GM12878 (cell line): ENCODE results near the gene NHEJ1. TPM values are rescaled to one million over a fixed set of nuclear protein-coding genes. Genes with fewer than 3 reads are reported as not detected.

Source experiments
- BCL11A ChIP-seq: IDR thresholded peaks from 2 replicates; pipeline ENCODE4 v1.6.1; 2011; ENCODE audit warnings: low read depth, low read length
- BMI1 ChIP-seq: fragments of 450-650 bp; IDR thresholded peaks from 2 replicates; pipeline ENCODE4 v1.6.1; 2016; ENCODE audit warnings: mild to moderate bottlenecking, moderate library complexity, borderline replicate concordance
- BRCA1 ChIP-seq: IDR thresholded peaks from 2 replicates; pipeline ENCODE4 v1.6.1; 2011; ENCODE audit warnings: low read depth, low read length, improper control_type of control experiment
- CHD2 ChIP-seq: IDR thresholded peaks from 2 replicates; pipeline ENCODE4 v1.6.1; 2011; ENCODE audit warnings: low read depth, low read length, improper control_type of control experiment, borderline replicate concordance
- CHD4 ChIP-seq: fragments of 200-600 bp; sonication (generic); IDR thresholded peaks from 2 replicates; pipeline ENCODE4 v1.6.1; 2016; ENCODE audit warnings: mild to moderate bottlenecking
- E4F1 ChIP-seq: fragments of 450-650 bp; IDR thresholded peaks from 2 replicates; pipeline ENCODE4 v1.6.1; 2018; ENCODE audit warnings: borderline replicate concordance, mild to moderate bottlenecking; ENCODE audit not compliant: partially characterized antibody
- HCFC1 ChIP-seq: fragments of 150-350 bp; IDR thresholded peaks from 2 replicates; pipeline ENCODE4 v1.6.1; 2014; ENCODE audit warnings: low read length
- MXI1 ChIP-seq: fragments of 150-350 bp; IDR thresholded peaks from 2 replicates; pipeline ENCODE4 v1.6.1; 2011; ENCODE audit warnings: low read depth, mild to moderate bottlenecking, inconsistent platforms, low read length, improper control_type of control experiment
- NKRF ChIP-seq: fragments of 450-650 bp; conservative IDR thresholded peaks from 2 replicates; pipeline ENCODE4 v1.6.1; 2017; ENCODE audit warnings: mild to moderate bottlenecking, moderate library complexity
- NRF1 ChIP-seq: conservative IDR thresholded peaks from 2 replicates; pipeline ENCODE4 v1.6.1; 2011; ENCODE audit warnings: mild to moderate bottlenecking, low read depth, low read length, improper control_type of control experiment
- PAX8 ChIP-seq: fragments of 450-650 bp; IDR thresholded peaks from 2 replicates; pipeline ENCODE4 v1.6.1; 2017; ENCODE audit warnings: mild to moderate bottlenecking, moderate library complexity
- POLR2A ChIP-seq: IDR thresholded peaks from 2 replicates; pipeline ENCODE4 v1.6.1; 2011; ENCODE audit warnings: low read depth, mild to moderate bottlenecking, low read length
- POU2F2 ChIP-seq: IDR thresholded peaks from 3 replicates; pipeline ENCODE4 v1.6.1; 2011; ENCODE audit warnings: low read depth, mild to moderate bottlenecking, low read length, borderline replicate concordance
- RAD51 ChIP-seq: fragments of 450-650 bp; IDR thresholded peaks from 2 replicates; pipeline ENCODE4 v1.6.1; 2016; ENCODE audit warnings: moderate library complexity, mild to moderate bottlenecking, inconsistent platforms
- ZNF24 ChIP-seq: fragments of 450-650 bp; IDR thresholded peaks from 2 replicates; pipeline ENCODE4 v1.6.1; 2017; ENCODE audit warnings: antibody characterized with exemption, mild to moderate bottlenecking
- ZNF274 ChIP-seq: IDR thresholded peaks from one replicate; pipeline ENCODE4 v1.8.0; 2011; ENCODE audit not compliant: insufficient read length, insufficient read depth
- ZNF622 ChIP-seq: fragments of 450-650 bp; IDR thresholded peaks from 2 replicates; pipeline ENCODE4 v1.6.1; 2017; ENCODE audit warnings: mild to moderate bottlenecking, inconsistent platforms
- polyA plus RNA-seq, 11 experiments: library from polyadenylated mRNA; depleted of rRNA in 4 of 11; unstranded in 6 of 11; stranded (reverse) in 5 of 11; fragments of >200 nt; fragmentation: Nextera tagmentation in 4 of 11; fragmentation: Illumina TruSeq in 1 of 11; extraction: Ambion mirVana in 4 of 11; extraction: Trizol in 1 of 11; gene quantifications; 1 replicate in 1 of 11; 2 replicates in 10 of 11; pipeline versions ENCODE4 v1.2.1 to v1.2.3, GENCODE V29; 2011 to 2016; ENCODE audit warnings: inconsistent platforms in 2 of 11, missing spikeins in 2 of 11, low read depth in 1 of 11
- total RNA-seq, 4 experiments: library from RNA; depleted of rRNA in 3 of 4; stranded (reverse); fragments of >200 nt in 3 of 4; fragmentation: Illumina TruSeq in 1 of 4; extraction: Trizol in 1 of 4; gene quantifications; 2 replicates each; pipeline versions ENCODE4 v1.2.1 to v1.2.3, GENCODE V29; 2013 to 2021
- TF ChIP-seq, protein P1 (sequence below): fragments of 450-650 bp; formaldehyde crosslinking; IDR thresholded peaks from 2 replicates; pipeline ENCODE4 v1.4.0; 2022; ENCODE audit warnings: mild to moderate bottlenecking, moderate library complexity
- TF ChIP-seq, protein P2 (sequence below): fragments of 450-650 bp; IDR thresholded peaks from 2 replicates; pipeline ENCODE4 v1.6.1; 2017; ENCODE audit warnings: low read depth, mild to moderate bottlenecking, moderate library complexity
- TF ChIP-seq, protein P3 (sequence below): fragments of 450-650 bp; IDR thresholded peaks from 2 replicates; pipeline ENCODE4 v1.6.1; 2017; ENCODE audit warnings: mild to moderate bottlenecking

The NHEJ1 gene
- total and polyA plus RNA-seq, 10 of the 15 experiments (the other 5 are each of a cell fraction or from before 2014, with no cell fraction given): 11.8 to 20.2 (median 17.0) TPM

DNA sequence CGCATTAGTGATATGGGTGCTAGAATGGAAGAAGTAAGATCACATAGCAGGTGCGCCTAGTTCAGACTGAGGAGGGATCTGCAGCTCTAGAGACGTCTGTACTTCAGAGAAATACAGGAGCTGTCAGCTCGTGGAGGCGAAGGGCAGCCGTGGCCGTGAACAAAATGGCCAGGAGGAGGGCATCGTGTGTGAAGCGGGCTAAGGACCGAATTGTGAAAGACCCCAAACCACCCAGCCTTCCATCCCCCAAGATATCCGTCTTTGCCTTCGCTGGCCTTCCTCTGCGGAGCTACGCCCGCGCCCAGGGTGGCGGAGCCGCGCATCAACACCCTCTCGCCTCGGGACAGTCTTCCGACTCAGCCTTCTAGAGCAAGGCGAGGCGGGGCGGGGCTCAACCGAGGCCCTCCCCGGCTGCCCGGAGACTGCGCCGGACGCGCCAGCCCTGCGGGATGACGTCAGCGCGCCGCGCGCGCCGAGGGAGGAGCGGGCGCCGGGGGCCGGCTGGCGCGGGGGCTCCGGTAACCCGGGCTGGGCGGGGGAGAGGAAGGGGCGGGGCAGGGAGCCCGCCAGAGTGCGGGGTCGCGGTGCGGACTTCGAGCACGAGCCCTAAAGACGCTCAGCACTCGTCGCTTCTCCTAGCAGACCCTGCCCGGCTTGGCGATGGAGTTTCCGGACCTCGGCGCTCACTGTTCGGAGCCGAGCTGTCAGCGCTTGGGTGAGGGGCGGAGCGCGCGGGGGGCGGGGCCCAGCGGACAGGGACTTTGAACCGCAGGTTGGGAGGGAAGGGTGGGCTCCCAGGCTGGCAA lies 45.9 kb upstream of the NHEJ1 start, which contains the start of gene ZFAND2B (continued):
- TF ChIP-seq NKRF (peak; percentile 63), BRCA1 (no peak), HCFC1 (no peak; the same call in 1 of the 2 replicates), BCL11A (no peak), ZNF24 (no peak), PAX8 (no peak), MXI1 (peak; percentile 54), POU2F2 (no peak; the same call in 2 of the 3 replicates), BMI1 (no peak), NRF1 (peak; percentile 45), POLR2A (peak; percentile 99), E4F1 (no peak), RAD51 (no peak), CHD2 (no peak), ZNF622 (no peak), ZNF274 (no peak), CHD4 (no peak)
- TF ChIP-seq, protein P1, sequence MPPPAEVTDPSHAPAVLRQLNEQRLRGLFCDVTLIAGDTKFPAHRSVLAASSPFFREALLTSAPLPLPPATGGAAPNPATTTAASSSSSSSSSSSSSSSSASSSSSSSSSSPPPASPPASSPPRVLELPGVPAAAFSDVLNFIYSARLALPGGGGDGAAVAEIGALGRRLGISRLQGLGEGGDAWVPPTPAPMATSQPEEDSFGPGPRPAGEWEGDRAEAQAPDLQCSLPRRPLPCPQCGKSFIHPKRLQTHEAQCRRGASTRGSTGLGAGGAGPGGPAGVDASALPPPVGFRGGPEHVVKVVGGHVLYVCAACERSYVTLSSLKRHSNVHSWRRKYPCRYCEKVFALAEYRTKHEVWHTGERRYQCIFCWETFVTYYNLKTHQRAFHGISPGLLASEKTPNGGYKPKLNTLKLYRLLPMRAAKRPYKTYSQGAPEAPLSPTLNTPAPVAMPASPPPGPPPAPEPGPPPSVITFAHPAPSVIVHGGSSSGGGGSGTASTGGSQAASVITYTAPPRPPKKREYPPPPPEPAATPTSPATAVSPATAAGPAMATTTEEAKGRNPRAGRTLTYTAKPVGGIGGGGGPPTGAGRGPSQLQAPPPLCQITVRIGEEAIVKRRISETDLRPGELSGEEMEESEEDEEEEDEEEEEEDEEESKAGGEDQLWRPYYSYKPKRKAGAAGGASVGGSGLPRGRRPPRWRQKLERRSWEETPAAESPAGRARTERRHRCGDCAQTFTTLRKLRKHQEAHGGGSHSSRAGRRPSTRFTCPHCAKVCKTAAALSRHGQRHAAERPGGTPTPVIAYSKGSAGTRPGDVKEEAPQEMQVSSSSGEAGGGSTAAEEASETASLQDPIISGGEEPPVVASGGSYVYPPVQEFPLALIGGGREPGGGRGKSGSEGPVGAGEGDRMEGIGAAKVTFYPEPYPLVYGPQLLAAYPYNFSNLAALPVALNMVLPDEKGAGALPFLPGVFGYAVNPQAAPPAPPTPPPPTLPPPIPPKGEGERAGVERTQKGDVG (CRISPR knock-in tag): no peak
- TF ChIP-seq, protein P2, sequence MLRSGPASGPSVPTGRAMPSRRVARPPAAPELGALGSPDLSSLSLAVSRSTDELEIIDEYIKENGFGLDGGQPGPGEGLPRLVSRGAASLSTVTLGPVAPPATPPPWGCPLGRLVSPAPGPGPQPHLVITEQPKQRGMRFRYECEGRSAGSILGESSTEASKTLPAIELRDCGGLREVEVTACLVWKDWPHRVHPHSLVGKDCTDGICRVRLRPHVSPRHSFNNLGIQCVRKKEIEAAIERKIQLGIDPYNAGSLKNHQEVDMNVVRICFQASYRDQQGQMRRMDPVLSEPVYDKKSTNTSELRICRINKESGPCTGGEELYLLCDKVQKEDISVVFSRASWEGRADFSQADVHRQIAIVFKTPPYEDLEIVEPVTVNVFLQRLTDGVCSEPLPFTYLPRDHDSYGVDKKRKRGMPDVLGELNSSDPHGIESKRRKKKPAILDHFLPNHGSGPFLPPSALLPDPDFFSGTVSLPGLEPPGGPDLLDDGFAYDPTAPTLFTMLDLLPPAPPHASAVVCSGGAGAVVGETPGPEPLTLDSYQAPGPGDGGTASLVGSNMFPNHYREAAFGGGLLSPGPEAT: peak; percentile 60
- TF ChIP-seq, protein P3, sequence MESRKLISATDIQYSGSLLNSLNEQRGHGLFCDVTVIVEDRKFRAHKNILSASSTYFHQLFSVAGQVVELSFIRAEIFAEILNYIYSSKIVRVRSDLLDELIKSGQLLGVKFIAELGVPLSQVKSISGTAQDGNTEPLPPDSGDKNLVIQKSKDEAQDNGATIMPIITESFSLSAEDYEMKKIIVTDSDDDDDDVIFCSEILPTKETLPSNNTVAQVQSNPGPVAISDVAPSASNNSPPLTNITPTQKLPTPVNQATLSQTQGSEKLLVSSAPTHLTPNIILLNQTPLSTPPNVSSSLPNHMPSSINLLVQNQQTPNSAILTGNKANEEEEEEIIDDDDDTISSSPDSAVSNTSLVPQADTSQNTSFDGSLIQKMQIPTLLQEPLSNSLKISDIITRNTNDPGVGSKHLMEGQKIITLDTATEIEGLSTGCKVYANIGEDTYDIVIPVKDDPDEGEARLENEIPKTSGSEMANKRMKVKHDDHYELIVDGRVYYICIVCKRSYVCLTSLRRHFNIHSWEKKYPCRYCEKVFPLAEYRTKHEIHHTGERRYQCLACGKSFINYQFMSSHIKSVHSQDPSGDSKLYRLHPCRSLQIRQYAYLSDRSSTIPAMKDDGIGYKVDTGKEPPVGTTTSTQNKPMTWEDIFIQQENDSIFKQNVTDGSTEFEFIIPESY: no peak
